ENCODE measurements around the gene NIPBL.
"Not testable (repeated sequence)": the region's sequence is repeated elsewhere in the genome, so short reads cannot be mapped to it uniquely, and the experiment has no call there.

Gene NIPBL

DNA sequence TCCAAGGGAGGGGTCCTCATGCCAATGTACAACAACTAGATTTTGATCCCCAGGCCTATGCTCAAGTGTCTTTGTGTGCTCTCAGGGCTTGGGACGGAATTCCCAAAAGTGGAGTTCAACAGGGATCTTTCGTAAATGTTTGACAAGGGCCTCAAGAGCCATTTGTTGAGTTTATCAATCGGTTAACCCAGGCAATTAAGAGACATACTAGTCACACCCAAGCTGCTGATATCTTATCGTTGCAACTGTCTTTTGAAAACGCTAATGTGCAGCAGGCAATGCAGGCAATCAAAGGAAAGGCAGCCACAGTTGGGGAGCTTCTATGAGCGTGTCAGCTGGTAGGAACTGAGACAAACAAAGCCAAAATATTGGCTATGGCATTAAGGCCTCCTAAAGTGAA, 211.4 kb downstream of the NIPBL start:
- Histone ChIP-seq H3K36me3 (ENCODE audit: control insufficient read depth, insufficient read depth, low read length) (peaks cover 12% of the 10 kb centered on the region), H3K9me3 (ENCODE audit: control insufficient read depth, low read length) (peaks cover 17% of the 10 kb centered on the region), H3K27ac (ENCODE audit: low read depth, low read length, severe bottlenecking) (no peak overlapping the region), H3K4me3 (ENCODE audit: extremely low read depth, insufficient read depth, low read length, poor library complexity, severe bottlenecking) (no peak overlapping the region), H3K4me1 (ENCODE audit: control insufficient read depth, insufficient read depth, low read length, poor library complexity, severe bottlenecking) (peaks cover 9% of the 10 kb centered on the region)
- 91 to 92% methylated on average over 5 to 6 of the region's 6 CpGs for WGBS, 2 experiments (ENCODE audit: insufficient coverage in 2 of 2)

- Histone ChIP-seq H3K27ac (ENCODE audit: low read depth, low read length, severe bottlenecking) (peak overlapping the region; percentile 87), H3K36me3 (ENCODE audit: control insufficient read depth, insufficient read depth, low read length) (peaks cover 12% of the 10 kb centered on the region), H3K4me3 (ENCODE audit: extremely low read depth, insufficient read depth, low read length, poor library complexity, severe bottlenecking) (no peak overlapping the region), H3K4me1 (ENCODE audit: control insufficient read depth, insufficient read depth, low read length, poor library complexity, severe bottlenecking) (peaks cover 3% of the 10 kb centered on the region), H3K9me3 (ENCODE audit: control insufficient read depth, low read length) (peaks cover 22% of the 10 kb centered on the region)
- WGBS, 2 experiments (ENCODE audit: insufficient coverage in 2 of 2) = 42 to 50% methylated on average over 5 to 7 of the region's 7 CpGs
Measured at GRCh38 chr5:37090123-37090726, 213.7 kb downstream of the NIPBL start.

DNA sequence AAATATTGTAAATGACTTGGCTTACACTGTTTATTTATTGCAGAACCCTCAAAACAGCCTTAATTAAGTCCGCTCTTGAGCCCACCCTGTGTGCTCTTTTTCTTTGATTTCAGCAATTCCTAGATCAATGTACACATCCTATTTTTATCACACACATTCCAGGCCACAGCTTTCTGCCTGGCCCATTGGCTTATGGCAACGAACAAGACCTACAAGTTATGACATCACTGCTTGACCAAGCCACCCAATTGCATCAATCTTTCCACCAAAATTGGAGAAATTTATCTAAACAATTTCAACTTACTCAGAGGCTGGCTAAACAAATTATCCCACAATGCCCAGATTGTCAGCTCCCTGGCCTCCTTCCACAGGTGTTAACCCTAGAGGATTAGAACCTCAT, 214.2 kb downstream of the NIPBL start:
- H3K36me3 ChIP-seq (ENCODE audit: control insufficient read depth, insufficient read depth, low read length) = peaks cover 7% of the 10 kb centered on the region
- peak overlapping the region; percentile 87 for H3K27ac ChIP-seq (ENCODE audit: low read depth, low read length, severe bottlenecking)
- no peak overlapping the region for H3K4me3 ChIP-seq (ENCODE audit: extremely low read depth, insufficient read depth, low read length, poor library complexity, severe bottlenecking)
- peaks cover 3% of the 10 kb centered on the region for H3K4me1 ChIP-seq (ENCODE audit: control insufficient read depth, insufficient read depth, low read length, poor library complexity, severe bottlenecking)
- peaks cover 22% of the 10 kb centered on the region for H3K9me3 ChIP-seq (ENCODE audit: control insufficient read depth, low read length)
- WGBS, 2 experiments (ENCODE audit: insufficient coverage in 2 of 2) = 72 to 92% methylated on average over 2 of the region's 2 CpGs

DNA sequence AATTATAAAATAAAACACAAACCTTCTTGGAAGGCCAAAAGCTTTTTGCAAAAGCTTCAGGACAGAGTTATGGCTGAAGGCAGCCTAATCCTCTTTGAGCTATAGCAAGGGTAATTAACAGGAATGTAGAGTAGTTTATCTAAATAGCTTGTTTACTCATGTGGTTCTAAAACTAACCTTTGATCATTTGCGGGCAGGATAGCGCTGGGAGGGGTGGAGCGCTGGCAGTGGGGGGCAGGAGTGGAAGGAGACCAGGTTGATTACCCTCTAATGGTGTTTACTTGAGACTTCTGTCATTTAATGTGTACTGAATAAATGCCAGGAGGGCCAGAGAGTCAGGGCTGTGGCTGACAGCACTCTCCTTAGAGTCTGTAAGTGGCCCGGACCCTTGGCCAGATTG, 217.2 kb downstream of the NIPBL start:
- not testable (repeated sequence) for H3K4me1 ChIP-seq (ENCODE audit: control insufficient read depth, insufficient read depth, low read length, poor library complexity, severe bottlenecking); H3K27ac ChIP-seq (ENCODE audit: low read depth, low read length, severe bottlenecking); H3K36me3 ChIP-seq (ENCODE audit: control insufficient read depth, insufficient read depth, low read length); H3K4me3 ChIP-seq (ENCODE audit: extremely low read depth, insufficient read depth, low read length, poor library complexity, severe bottlenecking)
- peaks cover 18% of the 10 kb centered on the region for H3K9me3 ChIP-seq (ENCODE audit: control insufficient read depth, low read length)
- WGBS, 2 experiments (ENCODE audit: insufficient coverage in 2 of 2) = 70 to 74% methylated on average over 2 to 4 of the region's 4 CpGs

DNA sequence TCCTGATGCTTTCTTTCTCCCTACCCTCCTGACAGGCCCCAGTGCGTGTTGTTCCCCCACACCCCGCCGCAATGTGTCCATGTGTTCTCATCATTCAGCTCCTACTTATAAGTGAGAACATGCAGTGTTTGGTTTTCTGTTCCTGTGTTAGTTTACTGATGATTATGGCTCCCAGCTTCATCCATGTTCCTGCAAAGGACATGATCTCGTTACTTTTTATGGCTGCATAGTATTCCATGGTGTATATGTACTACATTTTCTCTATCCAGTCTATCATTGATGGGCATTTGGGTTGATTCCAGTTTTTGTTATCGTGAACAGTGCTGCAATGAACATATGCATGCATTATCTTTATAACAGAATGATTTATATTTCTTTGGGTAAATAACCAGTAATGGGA, 222.7 kb downstream of the NIPBL start:
- Histone ChIP-seq H3K36me3 (ENCODE audit: control insufficient read depth, insufficient read depth, low read length) (peaks cover 15% of the 10 kb centered on the region), H3K9me3 (ENCODE audit: control insufficient read depth, low read length) (peaks cover 24% of the 10 kb centered on the region)
- H3K4me3 ChIP-seq (ENCODE audit: extremely low read depth, insufficient read depth, low read length, poor library complexity, severe bottlenecking); H3K4me1 ChIP-seq (ENCODE audit: control insufficient read depth, insufficient read depth, low read length, poor library complexity, severe bottlenecking); H3K27ac ChIP-seq (ENCODE audit: low read depth, low read length, severe bottlenecking): not testable (repeated sequence)
- WGBS, 2 experiments (ENCODE audit: insufficient coverage in 2 of 2) = 100% methylated on average over 1 of the region's 5 CpGs

DNA sequence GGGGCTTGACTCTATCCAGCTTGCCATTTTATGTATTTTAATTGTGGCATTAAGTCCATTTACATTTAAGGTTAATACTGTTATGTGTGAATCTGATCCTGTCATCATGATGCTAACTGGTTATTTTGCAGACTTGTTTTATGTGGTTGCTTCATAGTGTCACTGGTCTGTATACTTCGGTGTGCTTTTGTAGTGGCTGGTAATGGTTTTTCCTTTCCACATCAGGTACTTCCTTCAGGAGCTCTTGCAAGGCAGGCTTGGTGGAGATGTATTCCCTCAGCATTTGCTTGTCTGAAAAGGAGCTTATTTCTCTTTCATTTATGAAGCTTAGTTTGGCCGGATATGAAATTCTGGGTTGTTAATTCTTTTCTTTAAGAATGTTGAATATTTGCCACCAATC, 226.7 kb downstream of the NIPBL start:
- Histone ChIP-seq H3K4me3 (ENCODE audit: extremely low read depth, insufficient read depth, low read length, poor library complexity, severe bottlenecking) (no peak overlapping the region), H3K27ac (ENCODE audit: low read depth, low read length, severe bottlenecking) (no peak overlapping the region), H3K4me1 (ENCODE audit: control insufficient read depth, insufficient read depth, low read length, poor library complexity, severe bottlenecking) (no peaks in the 10 kb centered on the region), H3K9me3 (ENCODE audit: control insufficient read depth, low read length) (peaks cover 18% of the 10 kb centered on the region), H3K36me3 (ENCODE audit: control insufficient read depth, insufficient read depth, low read length) (peaks cover 42% of the 10 kb centered on the region)
- no CpG with 5 or more reads among the region's 2 CpGs for WGBS, 2 experiments (ENCODE audit: insufficient coverage in 2 of 2)

- peaks cover 57% of the 10 kb centered on the region for H3K36me3 ChIP-seq (ENCODE audit: control insufficient read depth, insufficient read depth, low read length)
Measured at GRCh38 chr5:37109338-37109737, 232.8 kb downstream of the NIPBL start.

DNA sequence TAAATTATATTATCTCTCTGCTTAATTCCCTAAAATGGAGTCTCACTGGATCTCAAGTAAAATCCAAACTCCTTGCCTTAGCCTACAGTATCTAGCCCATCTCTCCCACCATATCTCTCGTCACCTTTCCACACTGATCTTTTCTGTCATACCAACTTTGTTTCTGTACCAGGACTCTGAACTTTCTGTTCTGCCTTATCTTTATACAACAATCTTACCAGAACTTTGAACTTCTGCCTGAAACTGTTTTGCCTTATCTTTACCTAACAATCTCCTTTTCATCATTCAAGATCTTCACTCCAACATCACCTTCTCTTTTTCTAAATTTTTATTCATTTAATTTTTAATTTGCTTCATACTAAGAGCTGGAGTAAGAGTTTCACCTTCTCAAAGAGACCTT, 233.6 kb downstream of the NIPBL start:
- no peaks in the 10 kb centered on the region for H3K4me1 ChIP-seq (ENCODE audit: control insufficient read depth, insufficient read depth, low read length, poor library complexity, severe bottlenecking)
- peaks cover 57% of the 10 kb centered on the region for H3K36me3 ChIP-seq (ENCODE audit: control insufficient read depth, insufficient read depth, low read length)
- WGBS, 2 experiments (ENCODE audit: insufficient coverage in 2 of 2) = 89 to 100% methylated on average over 1 of the region's 1 CpG
- no peaks in the 10 kb centered on the region for H3K9me3 ChIP-seq (ENCODE audit: control insufficient read depth, low read length)
- H3K4me3 ChIP-seq (ENCODE audit: extremely low read depth, insufficient read depth, low read length, poor library complexity, severe bottlenecking) = no peak overlapping the region
- no peak overlapping the region for H3K27ac ChIP-seq (ENCODE audit: low read depth, low read length, severe bottlenecking)

More at GRCh38 chr5:37109338-37109737, 232.8 kb downstream of the NIPBL start:
- 100% methylated on average over 3 of the region's 3 CpGs for WGBS, 2 experiments (ENCODE audit: insufficient coverage in 2 of 2)
- H3K9me3 ChIP-seq (ENCODE audit: control insufficient read depth, low read length) = no peaks in the 10 kb centered on the region
- H3K27ac ChIP-seq (ENCODE audit: low read depth, low read length, severe bottlenecking) = no peak overlapping the region
- H3K4me3 ChIP-seq (ENCODE audit: extremely low read depth, insufficient read depth, low read length, poor library complexity, severe bottlenecking) = no peak overlapping the region
- H3K4me1 ChIP-seq (ENCODE audit: control insufficient read depth, insufficient read depth, low read length, poor library complexity, severe bottlenecking) = no peaks in the 10 kb centered on the region

DNA sequence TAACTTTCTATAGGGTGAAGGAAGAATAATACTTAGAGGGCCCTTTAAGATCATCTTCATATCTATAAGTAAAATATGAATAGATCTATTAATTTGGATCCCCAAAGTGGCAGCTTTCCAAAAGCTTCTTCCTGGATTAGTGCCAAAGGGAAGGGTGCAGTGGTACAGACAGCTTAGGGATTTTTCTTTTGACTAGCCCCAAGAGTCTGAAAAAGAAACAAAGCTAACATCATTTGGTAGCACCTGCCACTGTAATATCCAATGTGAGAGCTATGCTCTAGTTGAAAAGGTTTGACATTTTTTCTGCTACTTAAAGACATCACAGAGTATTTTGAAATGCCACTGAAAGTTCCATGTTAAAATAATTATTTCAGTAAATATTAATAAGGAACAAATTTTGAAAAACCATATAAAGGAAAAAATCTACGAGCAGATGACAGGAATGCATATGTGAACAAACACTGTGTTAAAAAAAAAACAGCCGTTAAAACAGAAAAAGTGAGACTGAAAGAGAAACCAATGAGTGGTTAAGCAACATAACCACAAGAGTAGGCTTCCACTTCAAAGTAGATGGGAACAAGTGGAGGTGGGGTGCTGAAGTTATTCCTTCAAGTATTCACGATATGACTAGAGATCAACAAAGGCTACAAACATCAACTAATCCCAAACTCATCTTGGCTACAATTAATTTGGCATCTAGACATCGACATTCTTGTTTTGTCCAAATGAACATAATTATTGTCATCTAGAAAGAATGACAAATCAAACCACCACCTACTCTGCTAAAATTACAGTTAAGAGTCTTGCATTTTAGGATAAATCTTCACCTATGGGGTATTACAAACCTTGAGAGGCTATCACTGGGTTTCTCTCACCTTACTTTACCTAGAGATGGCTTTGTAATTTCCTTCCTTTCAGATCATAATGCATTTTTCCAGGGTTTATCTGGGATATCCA, 235.1 kb downstream of the NIPBL start:
- H3K36me3 ChIP-seq (ENCODE audit: control insufficient read depth, insufficient read depth, low read length) = peaks cover 65% of the 10 kb centered on the region
- WGBS, 2 experiments (ENCODE audit: insufficient coverage in 2 of 2) = 83 to 89% methylated on average over 2 to 3 of the region's 4 CpGs
- no peaks in the 10 kb centered on the region for H3K4me1 ChIP-seq (ENCODE audit: control insufficient read depth, insufficient read depth, low read length, poor library complexity, severe bottlenecking)
- no peak overlapping the region for H3K4me3 ChIP-seq (ENCODE audit: extremely low read depth, insufficient read depth, low read length, poor library complexity, severe bottlenecking)
- no peak overlapping the region for H3K27ac ChIP-seq (ENCODE audit: low read depth, low read length, severe bottlenecking)
- no peaks in the 10 kb centered on the region for H3K9me3 ChIP-seq (ENCODE audit: control insufficient read depth, low read length)

DNA sequence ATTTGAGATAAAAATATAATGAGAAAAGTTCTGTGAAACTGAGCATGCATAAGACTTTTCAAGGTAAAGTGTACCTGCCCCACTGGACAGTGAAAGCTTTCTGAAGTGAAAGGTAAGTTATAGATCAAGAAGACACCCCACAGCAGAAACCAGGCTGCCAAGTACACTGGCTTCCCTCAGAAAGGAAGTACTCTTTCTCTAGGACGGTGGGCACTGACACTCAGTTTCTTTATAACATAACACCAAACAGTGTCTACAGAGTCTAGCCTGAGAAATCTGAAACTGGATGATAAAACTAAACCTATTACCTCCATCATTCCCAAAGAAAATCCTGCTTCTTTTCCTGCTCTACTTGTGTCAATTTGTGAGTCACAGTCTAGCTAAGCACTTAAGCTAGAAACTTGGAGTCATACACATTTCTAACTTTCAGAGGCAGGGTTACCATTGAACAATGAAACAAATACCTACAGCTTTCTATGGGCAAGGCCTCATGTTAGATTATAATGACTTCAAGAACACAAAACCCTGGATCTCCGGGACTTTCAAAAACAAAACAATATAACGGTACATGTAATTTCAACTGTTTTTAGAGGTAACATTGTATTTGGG, 235.9 kb downstream of the NIPBL start:
- Histone ChIP-seq H3K27ac (ENCODE audit: low read depth, low read length, severe bottlenecking) (no peak overlapping the region), H3K9me3 (ENCODE audit: control insufficient read depth, low read length) (no peaks in the 10 kb centered on the region), H3K4me3 (ENCODE audit: extremely low read depth, insufficient read depth, low read length, poor library complexity, severe bottlenecking) (no peak overlapping the region), H3K36me3 (ENCODE audit: control insufficient read depth, insufficient read depth, low read length) (peaks cover 65% of the 10 kb centered on the region), H3K4me1 (ENCODE audit: control insufficient read depth, insufficient read depth, low read length, poor library complexity, severe bottlenecking) (no peaks in the 10 kb centered on the region)
- WGBS, 2 experiments (ENCODE audit: insufficient coverage in 2 of 2) = 100% methylated on average over 2 of the region's 3 CpGs; no CpG with 5 or more reads in 1 of the 2 experiments

Measured in mesodermal cell (in vitro differentiated cells).